Heart right ventricle (tissue), 16 donors: Measurements from ENCODE around the gene OR13F1. TPM values are rescaled to one million over a fixed set of nuclear protein-coding genes. Genes with fewer than 3 reads are reported as not detected.
"Not testable (repeated sequence)": the region's sequence is repeated elsewhere in the genome, so short reads cannot be mapped to it uniquely, and the experiment has no call there.

Experiments used
- ATAC-seq, 8 donors: fragments of 200-7000 bp; cut with Tn5 transposase; one replicate each; pipeline ENCODE4 v1.9.1; 2020; ENCODE audit warnings: mild to moderate bottlenecking in 8 of 8, moderate library complexity in 8 of 8, moderate number of reproducible peaks in 1 of 8
- DNase-seq, 2 donors: peaks; one replicate each; pipeline ENCODE4 v3.0.0-alpha.2; 2020
- H3K27ac ChIP-seq, 10 donors: fragments of 200-600 bp; sonication (generic) in 2 of 10; one replicate each; pipeline versions ENCODE4 v1.5.0 to v1.8.0; 2020 to 2022; ENCODE audit warnings: mild to moderate bottlenecking in 3 of 10
- H3K27me3 ChIP-seq, 7 donors: fragments of 200-600 bp; one replicate each; pipeline ENCODE4 v1.8.0; 2021 to 2022; ENCODE audit warnings: mild to moderate bottlenecking in 2 of 7
- H3K36me3 ChIP-seq, 9 donors: fragments of 200-600 bp; sonication (generic) in 1 of 9; one replicate each; pipeline versions ENCODE4 v1.5.0 to v1.8.0; 2020 to 2022; ENCODE audit warnings: mild to moderate bottlenecking in 2 of 9
- H3K4me1 ChIP-seq, 9 donors: fragments of 200-600 bp; sonication (generic) in 1 of 9; one replicate each; pipeline versions ENCODE4 v1.5.0 to v1.8.0; 2020 to 2022; ENCODE audit warnings: mild to moderate bottlenecking in 4 of 9
- H3K4me3 ChIP-seq, 10 donors: fragments of 200-600 bp; sonication (generic) in 2 of 10; one replicate each; pipeline versions ENCODE4 v1.5.0 to v1.8.0; 2020 to 2022; ENCODE audit warnings: mild to moderate bottlenecking in 7 of 10, moderate library complexity in 2 of 10
- H3K9me3 ChIP-seq, 11 donors: fragments of 200-600 bp in 10 of 11; sonication (generic) in 2 of 11; one replicate each; pipeline versions ENCODE4 v1.5.0 to v1.8.0; 2013 to 2022; ENCODE audit warnings: mild to moderate bottlenecking in 2 of 11, control low read depth in 1 of 11, moderate library complexity in 1 of 11
- CTCF ChIP-seq, 9 donors: fragments of 200-600 bp; sonication (generic) in 2 of 9; IDR thresholded peaks; one replicate each; pipeline versions ENCODE4 v1.5.0 to v1.8.0; 2021 to 2022; ENCODE audit warnings: antibody characterized with exemption in 9 of 9, mild to moderate bottlenecking in 5 of 9, moderate library complexity in 1 of 9
- WGBS, 2 donors: extraction: QIAGEN DNeasy Blood & Tissue Kit; methylation state at CpG; one replicate each; pipeline ENCODE4 v1.1.7; 2013; ENCODE audit warnings: inconsistent platforms in 1 of 2; 5-methylcytosine and 5-hydroxymethylcytosine counted together
- intact Hi-C, 10 donors: fragments of 100-400 bp; cut with DNase I; formaldehyde crosslinking; loops; one replicate each; pipeline versions ENCODE4 v1.11.1 to v1.14.2; 2022
- polyA plus RNA-seq, 2 donors: library from polyadenylated mRNA; stranded (reverse); fragments of 200-250 nt; gene quantifications; one replicate each; pipeline ENCODE4 v1.2.3, GENCODE V29; 2013
- total RNA-seq, 10 donors: library from RNA; stranded (reverse); fragmentation: NEBNext Ultra II Directional in 3 of 10; extraction: Animal tissue kit (Norgen Biotek cat#: 25700) in 3 of 10; gene quantifications; one replicate each; pipeline versions ENCODE4 v1.2.1 to v1.2.4, GENCODE V29; 2021 to 2023
- donor health status: Arrhythmogenic right ventricular cardiomyopathy.
- donor health status: ischemic (EF 13 %, LVEDD 7.1; RV severe dilation, severe dysfunction).
- donor health status: healthy with polysubstance abuse.
- donor health status: DM: no; HTN: yes; CAD: no.
- donor health status: DM: no; HTN: no; CAD: no.
- donor health status: ischemic (EF 25% LVEDD 6.9; RV normal size, moderate dysfunction).
- donor health status: ischemic (EF 25% LVEDD 5.7; RV mildly dilated, moderate dysfunction).
- donor health status: healthy.
- donor health status: DM: yes; HTN: yes; CAD: no.
- donor health status: Ischemic cardiomyopathy.
- donor health status: ischemic (EF 35%, LVEDD 5.7; RV mildly dilated, moderate dysfunction).
- donor health status: nonischemic (EF 11% LVEDD 7.7; RV severe dilation, severe dysfunction).
- donor health status: DM: yes; HTN: yes; CAD: no.
- donor health status: PGD.
- donor health status: ischemic (EF 29% LVEDD 5.4; RV normal size, mild dysfunction).
- donor health status: nonischemic (EF 23%, LVEDD 6.1; RV moderate dilation, normal function).

Gene OR13F1
- total and polyA plus RNA-seq, 12 donors: not detected

GRCh38 chr9:104506565-104506964 is 2.5 kb downstream of the OR13F1 start:
- no peaks in the 10 kb centered on the region for H3K36me3 ChIP-seq
- ATAC-seq (no peak), DNase-seq (no peak)
- no peak overlapping the region for H3K4me3 ChIP-seq
- no peak overlapping the region for H3K27ac ChIP-seq
- peaks cover 0 to 7% (median 0%) of the 10 kb centered on the region in 7 donors for H3K27me3 ChIP-seq
- no peaks in the 10 kb centered on the region for H3K4me1 ChIP-seq
- intact Hi-C loops: no loop called here
- H3K9me3 ChIP-seq: no peaks in the 10 kb centered on the region
- no peak for TF ChIP-seq CTCF (IDR thresholded peaks at IDR 0.05)

- 72 to 74% methylated on average over 5 of the region's 5 CpGs for WGBS, 2 donors
- intact Hi-C loops: no loop called here
- DNase-seq (no peak), ATAC-seq (no peak)
- no peak for TF ChIP-seq CTCF (IDR thresholded peaks at IDR 0.05)
- Histone ChIP-seq H3K9me3 (no peaks in the 10 kb centered on the region), H3K4me3 (no peak overlapping the region), H3K36me3 (no peaks in the 10 kb centered on the region), H3K4me1 (no peaks in the 10 kb centered on the region), H3K27me3 (peaks cover 0 to 7% (median 0%) of the 10 kb centered on the region in 7 donors), H3K27ac (no peak overlapping the region)
Measured at GRCh38 chr9:104514901-104515300, 10.8 kb downstream of the OR13F1 start.

- ATAC-seq, H3K27ac ChIP-seq, H3K36me3 ChIP-seq, H3K9me3 ChIP-seq, intact Hi-C loops, H3K4me3 ChIP-seq, H3K27me3 ChIP-seq, DNase-seq, H3K4me1 ChIP-seq: not testable (repeated sequence)
- 78 to 81% methylated on average over 10 of the region's 10 CpGs for WGBS, 2 donors
Measured at GRCh38 chr9:104520241-104520640, 16.2 kb downstream of the OR13F1 start.

GRCh38 chr9:104527109-104527508 is 23.0 kb downstream of the OR13F1 start, which contains the start of gene OR13C4:
Gene OR13C4, minus strand, starts transcription at chr9:104527209. Its CDS starts 0 bp downstream, at chr9:104527209.
- intact Hi-C loops: no loop called here
- no peaks in the 10 kb centered on the region for H3K36me3 ChIP-seq
- ATAC-seq (no peak), DNase-seq (no peak)
- no peak within 1 kb of the TSS for H3K4me3 ChIP-seq
- H3K27me3 ChIP-seq: no peaks in the 10 kb centered on the region
- no peaks in the 10 kb centered on the region for H3K4me1 ChIP-seq
- peaks cover 0 to 4% (median 0%) of the 10 kb centered on the region in 11 donors for H3K9me3 ChIP-seq
- no peak within 1 kb of the TSS for H3K27ac ChIP-seq
- no peak for TF ChIP-seq CTCF (IDR thresholded peaks at IDR 0.05)

- no peak within 1 kb of the TSS for H3K4me3 ChIP-seq
- DNase-seq: no peak
- H3K36me3 ChIP-seq: no peaks in the 10 kb centered on the region
- no peaks in the 10 kb centered on the region for H3K4me1 ChIP-seq
- no peaks in the 10 kb centered on the region for H3K9me3 ChIP-seq
- H3K27me3 ChIP-seq: no peaks in the 10 kb centered on the region
- no peak for ATAC-seq
- intact Hi-C loops: no loop called here
- 85 to 92% methylated on average over 5 of the region's 5 CpGs for WGBS, 2 donors
- no peak within 1 kb of the TSS for H3K27ac ChIP-seq
- TF ChIP-seq CTCF (IDR thresholded peaks at IDR 0.05): no peak
Measured at GRCh38 chr9:104536756-104537155, 32.7 kb downstream of the OR13F1 start, which contains the start of gene OR13C3. Gene OR13C3, minus strand, starts transcription at chr9:104536856. Its CDS starts 133 bp downstream, at chr9:104536723.
